Parathyroid adenoma (tissue), 2 donors: ENCODE data around the gene MAGEA4.
"Not testable (repeated sequence)": the region's sequence is repeated elsewhere in the genome, so short reads cannot be mapped to it uniquely, and the experiment has no call there.

ENCODE experiments used
- H2AFZ ChIP-seq: fragments of 300-600 bp; sonication (generic); one replicate; pipeline ENCODE4 v1.7.0; 2017; ENCODE audit warnings: antibody characterized with exemption, mild to moderate bottlenecking
- H3K27ac ChIP-seq: fragments of 300-600 bp; sonication (generic); one replicate; pipeline ENCODE4 v1.7.0; 2017
- H3K27me3 ChIP-seq: fragments of 300-600 bp; sonication (generic); one replicate; pipeline ENCODE4 v1.7.0; 2017; ENCODE audit warnings: low read length; ENCODE audit not compliant: control insufficient read depth, insufficient read depth
- H3K36me3 ChIP-seq: fragments of 300-600 bp; sonication (generic); one replicate; pipeline ENCODE4 v1.7.0; 2017; ENCODE audit warnings: low read length; ENCODE audit not compliant: control insufficient read depth, insufficient read depth
- H3K4me1 ChIP-seq: fragments of 300-600 bp; sonication (generic); one replicate; pipeline ENCODE4 v1.7.0; 2017; ENCODE audit warnings: control low read depth
- H3K4me2 ChIP-seq: fragments of 300-600 bp; sonication (generic); one replicate; pipeline ENCODE4 v1.7.0; 2017; ENCODE audit warnings: low read length
- H3K4me3 ChIP-seq: fragments of 300-600 bp; sonication (generic); one replicate; pipeline ENCODE4 v1.7.0; 2017; ENCODE audit warnings: low read depth, low read length
- H3K79me2 ChIP-seq: fragments of 300-600 bp; sonication (generic); one replicate; pipeline ENCODE4 v1.7.0; 2017; ENCODE audit warnings: control low read depth
- H3K9ac ChIP-seq: fragments of 300-600 bp; sonication (generic); one replicate; pipeline ENCODE4 v1.7.0; 2017; ENCODE audit warnings: mild to moderate bottlenecking
- H3K9me3 ChIP-seq: fragments of 300-600 bp; sonication (generic); one replicate; pipeline ENCODE4 v1.7.0; 2017; ENCODE audit warnings: low read length; ENCODE audit not compliant: control insufficient read depth
- CTCF ChIP-seq: fragments of 300-600 bp; sonication (generic); IDR thresholded peaks from one replicate; pipeline ENCODE4 v1.7.0; 2017; ENCODE audit warnings: antibody characterized with exemption, mild to moderate bottlenecking
- donor health status: primary hyperparathyroidism.

Gene MAGEA4

GRCh38 chrX:151904989-151905388, 7.7 kb upstream of the MAGEA4 start:
- no peak overlapping the region for H3K9ac ChIP-seq
- no peak overlapping the region for H3K27ac ChIP-seq
- H3K4me2 ChIP-seq: no peak overlapping the region
- no peaks in the 10 kb centered on the region for H3K9me3 ChIP-seq
- H3K4me1 ChIP-seq: no peaks in the 10 kb centered on the region
- H3K36me3 ChIP-seq: no peaks in the 10 kb centered on the region
- H3K4me3 ChIP-seq: no peak overlapping the region
- H3K27me3 ChIP-seq: no peaks in the 10 kb centered on the region
- H2AFZ ChIP-seq: no peak overlapping the region
- no peak for TF ChIP-seq CTCF
- H3K79me2 ChIP-seq: no peaks in the 10 kb centered on the region

GRCh38 chrX:151912221-151912620, 468 bp upstream of the MAGEA4 start:
- H3K4me2 ChIP-seq: no peak overlapping the region
- no peak for TF ChIP-seq CTCF
- no peak overlapping the region for H2AFZ ChIP-seq
- H3K36me3 ChIP-seq: no peaks in the 10 kb centered on the region
- H3K27ac ChIP-seq: no peak overlapping the region
- H3K27me3 ChIP-seq: no peaks in the 10 kb centered on the region
- H3K9me3 ChIP-seq: no peaks in the 10 kb centered on the region
- H3K4me3 ChIP-seq: no peak overlapping the region
- H3K9ac ChIP-seq: no peak overlapping the region
- no peaks in the 10 kb centered on the region for H3K79me2 ChIP-seq
- H3K4me1 ChIP-seq: no peaks in the 10 kb centered on the region

- H3K36me3 ChIP-seq, H3K4me2 ChIP-seq, H3K4me1 ChIP-seq: not testable (repeated sequence)
Observed at GRCh38 chrX:151918736-151919135, 6.0 kb downstream of the MAGEA4 start.

GRCh38 chrX:151919610-151920009, 6.9 kb downstream of the MAGEA4 start:
- no peak for TF ChIP-seq CTCF
- no peak overlapping the region for H3K27ac ChIP-seq

More at GRCh38 chrX:151918736-151919135, 6.0 kb downstream of the MAGEA4 start:
- H3K9ac ChIP-seq, H3K4me3 ChIP-seq, H2AFZ ChIP-seq, H3K9me3 ChIP-seq, H3K27me3 ChIP-seq, H3K27ac ChIP-seq, H3K79me2 ChIP-seq: not testable (repeated sequence)

GRCh38 chrX:151920101-151920500, 7.4 kb downstream of the MAGEA4 start:
- TF ChIP-seq CTCF: no peak

More at GRCh38 chrX:151919610-151920009, 6.9 kb downstream of the MAGEA4 start:
- Histone ChIP-seq H3K27me3 (no peaks in the 10 kb centered on the region), H3K9ac (no peak overlapping the region), H3K4me2 (no peak overlapping the region), H3K36me3 (no peaks in the 10 kb centered on the region), H2AFZ (no peak overlapping the region), H3K79me2 (no peaks in the 10 kb centered on the region), H3K9me3 (no peaks in the 10 kb centered on the region), H3K4me1 (no peaks in the 10 kb centered on the region), H3K4me3 (no peak overlapping the region)

More at GRCh38 chrX:151920101-151920500, 7.4 kb downstream of the MAGEA4 start:
- H3K9ac ChIP-seq: no peak overlapping the region
- no peaks in the 10 kb centered on the region for H3K9me3 ChIP-seq
- H3K79me2 ChIP-seq: no peaks in the 10 kb centered on the region
- H3K4me3 ChIP-seq: no peak overlapping the region
- no peak overlapping the region for H2AFZ ChIP-seq
- no peak overlapping the region for H3K27ac ChIP-seq
- H3K36me3 ChIP-seq: no peaks in the 10 kb centered on the region
- no peaks in the 10 kb centered on the region for H3K4me1 ChIP-seq
- H3K4me2 ChIP-seq: no peak overlapping the region
- H3K27me3 ChIP-seq: no peaks in the 10 kb centered on the region
